K562 (cell line): ENCODE data around the gene AGBL1. TPM values are rescaled to one million over a fixed set of nuclear protein-coding genes. Genes with fewer than 3 reads are reported as not detected.

Experiments used
- polyA plus RNA-seq, 8 experiments: library from polyadenylated mRNA; depleted of rRNA in 4 of 8; stranded (reverse) in 5 of 8; unstranded in 3 of 8; fragments of >200 nt; fragmentation: Nextera tagmentation in 2 of 8; fragmentation: Illumina TruSeq in 1 of 8; extraction: Ambion mirVana in 2 of 8; extraction: Trizol in 1 of 8; gene quantifications; 2 replicates each; pipeline versions ENCODE4 v1.2.1 to v1.2.3, GENCODE V29; 2011 to 2014; ENCODE audit warnings: inconsistent platforms in 1 of 8, missing spikeins in 1 of 8
- total RNA-seq, 7 experiments: library from RNA; depleted of rRNA in 6 of 7; stranded (reverse); fragments of >200 nt in 6 of 7; fragmentation: Illumina TruSeq in 2 of 7; extraction: Trizol in 2 of 7; gene quantifications; 2 replicates each; pipeline versions ENCODE4 v1.2.1 to v1.2.3, GENCODE V29; 2011 to 2021; ENCODE audit warnings: low replicate concordance in 1 of 7
- TF ChIP-seq, protein P1 (sequence below): fragments of 450-650 bp; IDR thresholded peaks from 2 replicates; pipeline ENCODE4 v1.6.1; 2016; ENCODE audit warnings: mild to moderate bottlenecking, moderate library complexity

Gene AGBL1
- total and polyA plus RNA-seq, 9 of the 15 experiments (the other 6 are each of a cell fraction or from before 2014, with no cell fraction given): not detected

DNA sequence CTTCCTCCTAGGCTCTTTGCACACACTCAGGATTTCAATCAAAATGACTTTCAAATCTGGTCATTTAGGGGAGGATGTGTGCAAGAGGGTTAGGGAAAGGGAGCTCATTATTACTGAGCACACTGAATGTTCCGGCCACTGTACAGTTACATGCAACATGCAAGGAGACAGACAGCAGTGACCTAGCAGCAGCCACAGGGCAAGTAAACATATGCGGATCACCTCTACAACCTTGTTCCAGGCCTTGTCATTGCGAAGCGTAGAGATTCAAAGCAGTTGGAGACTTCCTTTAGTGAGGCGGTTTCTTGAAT is 837.6 kb downstream of the AGBL1 start (continued):
- TF ChIP-seq, protein P1, sequence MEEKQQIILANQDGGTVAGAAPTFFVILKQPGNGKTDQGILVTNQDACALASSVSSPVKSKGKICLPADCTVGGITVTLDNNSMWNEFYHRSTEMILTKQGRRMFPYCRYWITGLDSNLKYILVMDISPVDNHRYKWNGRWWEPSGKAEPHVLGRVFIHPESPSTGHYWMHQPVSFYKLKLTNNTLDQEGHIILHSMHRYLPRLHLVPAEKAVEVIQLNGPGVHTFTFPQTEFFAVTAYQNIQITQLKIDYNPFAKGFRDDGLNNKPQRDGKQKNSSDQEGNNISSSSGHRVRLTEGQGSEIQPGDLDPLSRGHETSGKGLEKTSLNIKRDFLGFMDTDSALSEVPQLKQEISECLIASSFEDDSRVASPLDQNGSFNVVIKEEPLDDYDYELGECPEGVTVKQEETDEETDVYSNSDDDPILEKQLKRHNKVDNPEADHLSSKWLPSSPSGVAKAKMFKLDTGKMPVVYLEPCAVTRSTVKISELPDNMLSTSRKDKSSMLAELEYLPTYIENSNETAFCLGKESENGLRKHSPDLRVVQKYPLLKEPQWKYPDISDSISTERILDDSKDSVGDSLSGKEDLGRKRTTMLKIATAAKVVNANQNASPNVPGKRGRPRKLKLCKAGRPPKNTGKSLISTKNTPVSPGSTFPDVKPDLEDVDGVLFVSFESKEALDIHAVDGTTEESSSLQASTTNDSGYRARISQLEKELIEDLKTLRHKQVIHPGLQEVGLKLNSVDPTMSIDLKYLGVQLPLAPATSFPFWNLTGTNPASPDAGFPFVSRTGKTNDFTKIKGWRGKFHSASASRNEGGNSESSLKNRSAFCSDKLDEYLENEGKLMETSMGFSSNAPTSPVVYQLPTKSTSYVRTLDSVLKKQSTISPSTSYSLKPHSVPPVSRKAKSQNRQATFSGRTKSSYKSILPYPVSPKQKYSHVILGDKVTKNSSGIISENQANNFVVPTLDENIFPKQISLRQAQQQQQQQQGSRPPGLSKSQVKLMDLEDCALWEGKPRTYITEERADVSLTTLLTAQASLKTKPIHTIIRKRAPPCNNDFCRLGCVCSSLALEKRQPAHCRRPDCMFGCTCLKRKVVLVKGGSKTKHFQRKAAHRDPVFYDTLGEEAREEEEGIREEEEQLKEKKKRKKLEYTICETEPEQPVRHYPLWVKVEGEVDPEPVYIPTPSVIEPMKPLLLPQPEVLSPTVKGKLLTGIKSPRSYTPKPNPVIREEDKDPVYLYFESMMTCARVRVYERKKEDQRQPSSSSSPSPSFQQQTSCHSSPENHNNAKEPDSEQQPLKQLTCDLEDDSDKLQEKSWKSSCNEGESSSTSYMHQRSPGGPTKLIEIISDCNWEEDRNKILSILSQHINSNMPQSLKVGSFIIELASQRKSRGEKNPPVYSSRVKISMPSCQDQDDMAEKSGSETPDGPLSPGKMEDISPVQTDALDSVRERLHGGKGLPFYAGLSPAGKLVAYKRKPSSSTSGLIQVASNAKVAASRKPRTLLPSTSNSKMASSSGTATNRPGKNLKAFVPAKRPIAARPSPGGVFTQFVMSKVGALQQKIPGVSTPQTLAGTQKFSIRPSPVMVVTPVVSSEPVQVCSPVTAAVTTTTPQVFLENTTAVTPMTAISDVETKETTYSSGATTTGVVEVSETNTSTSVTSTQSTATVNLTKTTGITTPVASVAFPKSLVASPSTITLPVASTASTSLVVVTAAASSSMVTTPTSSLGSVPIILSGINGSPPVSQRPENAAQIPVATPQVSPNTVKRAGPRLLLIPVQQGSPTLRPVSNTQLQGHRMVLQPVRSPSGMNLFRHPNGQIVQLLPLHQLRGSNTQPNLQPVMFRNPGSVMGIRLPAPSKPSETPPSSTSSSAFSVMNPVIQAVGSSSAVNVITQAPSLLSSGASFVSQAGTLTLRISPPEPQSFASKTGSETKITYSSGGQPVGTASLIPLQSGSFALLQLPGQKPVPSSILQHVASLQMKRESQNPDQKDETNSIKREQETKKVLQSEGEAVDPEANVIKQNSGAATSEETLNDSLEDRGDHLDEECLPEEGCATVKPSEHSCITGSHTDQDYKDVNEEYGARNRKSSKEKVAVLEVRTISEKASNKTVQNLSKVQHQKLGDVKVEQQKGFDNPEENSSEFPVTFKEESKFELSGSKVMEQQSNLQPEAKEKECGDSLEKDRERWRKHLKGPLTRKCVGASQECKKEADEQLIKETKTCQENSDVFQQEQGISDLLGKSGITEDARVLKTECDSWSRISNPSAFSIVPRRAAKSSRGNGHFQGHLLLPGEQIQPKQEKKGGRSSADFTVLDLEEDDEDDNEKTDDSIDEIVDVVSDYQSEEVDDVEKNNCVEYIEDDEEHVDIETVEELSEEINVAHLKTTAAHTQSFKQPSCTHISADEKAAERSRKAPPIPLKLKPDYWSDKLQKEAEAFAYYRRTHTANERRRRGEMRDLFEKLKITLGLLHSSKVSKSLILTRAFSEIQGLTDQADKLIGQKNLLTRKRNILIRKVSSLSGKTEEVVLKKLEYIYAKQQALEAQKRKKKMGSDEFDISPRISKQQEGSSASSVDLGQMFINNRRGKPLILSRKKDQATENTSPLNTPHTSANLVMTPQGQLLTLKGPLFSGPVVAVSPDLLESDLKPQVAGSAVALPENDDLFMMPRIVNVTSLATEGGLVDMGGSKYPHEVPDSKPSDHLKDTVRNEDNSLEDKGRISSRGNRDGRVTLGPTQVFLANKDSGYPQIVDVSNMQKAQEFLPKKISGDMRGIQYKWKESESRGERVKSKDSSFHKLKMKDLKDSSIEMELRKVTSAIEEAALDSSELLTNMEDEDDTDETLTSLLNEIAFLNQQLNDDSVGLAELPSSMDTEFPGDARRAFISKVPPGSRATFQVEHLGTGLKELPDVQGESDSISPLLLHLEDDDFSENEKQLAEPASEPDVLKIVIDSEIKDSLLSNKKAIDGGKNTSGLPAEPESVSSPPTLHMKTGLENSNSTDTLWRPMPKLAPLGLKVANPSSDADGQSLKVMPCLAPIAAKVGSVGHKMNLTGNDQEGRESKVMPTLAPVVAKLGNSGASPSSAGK: no peak
